Vagina (tissue), 2 donors: ENCODE results near the gene STPG2. TPM values are rescaled to one million over a fixed set of nuclear protein-coding genes. Genes with fewer than 3 reads are reported as not detected.

ENCODE experiments used
- DNase-seq, 2 donors: peaks; one replicate each; pipeline ENCODE4 v3.0.0-alpha.2; 2017; ENCODE audit errors: extremely low spot score in 2 of 2
- H3K27ac ChIP-seq: fragments of 200-600 bp; sonication (generic); one replicate; pipeline ENCODE4 v1.5.1; 2019
- H3K27me3 ChIP-seq: fragments of 200-600 bp; sonication (generic); one replicate; pipeline ENCODE4 v1.5.1; 2019
- H3K36me3 ChIP-seq, 2 donors: fragments of 200-600 bp; sonication (generic); one replicate each; pipeline ENCODE4 v1.5.1; 2017 to 2019
- H3K4me1 ChIP-seq: fragments of 200-600 bp; sonication (generic); one replicate; pipeline ENCODE4 v1.5.1; 2019
- H3K4me3 ChIP-seq, 2 donors: fragments of 200-600 bp; sonication (generic); 1 replicate in 1 of 2; 2 replicates in 1 of 2; pipeline ENCODE4 v1.5.1; 2016 to 2019
- H3K9me3 ChIP-seq: fragments of 200-600 bp; sonication (generic); one replicate; pipeline ENCODE4 v1.5.1; 2019
- CTCF ChIP-seq, 3 experiments: fragments of 450-650 bp in 2 of 3; fragments of 200-600 bp in 1 of 3; sonication (generic) in 1 of 3; IDR thresholded peaks; one replicate each; pipeline ENCODE4 v1.5.1; 2017 to 2019; ENCODE audit warnings: antibody characterized with exemption in 3 of 3, mild to moderate bottlenecking in 2 of 3, moderate library complexity in 2 of 3
- POLR2A ChIP-seq, 2 donors: fragments of 450-650 bp; IDR thresholded peaks; one replicate each; pipeline ENCODE4 v1.6.1; 2017; ENCODE audit warnings: antibody characterized with exemption in 2 of 2, mild to moderate bottlenecking in 2 of 2, moderate library complexity in 2 of 2
- POLR2AphosphoS5 ChIP-seq, 2 donors: sonication (generic); formaldehyde crosslinking; IDR thresholded peaks; one replicate each; pipeline ENCODE4 v1.9.0; 2017; ENCODE audit warnings: antibody characterized with exemption in 2 of 2, mild to moderate bottlenecking in 2 of 2, low read depth in 1 of 2; ENCODE audit not compliant: insufficient read depth in 1 of 2
- intact Hi-C: fragments of 100-400 bp; cut with DNase I; formaldehyde crosslinking; loops from one replicate; pipeline ENCODE4 v1.15.1; 2023
- total RNA-seq: library from RNA; depleted of rRNA; stranded (reverse); fragments of >200 nt; gene quantifications from one replicate; pipeline ENCODE4 v1.2.3, GENCODE V29; 2016

Gene STPG2
- total RNA-seq, 1 donor from 2014 or later = not detected

- intact Hi-C loops = no loop called here
- no peak for DNase-seq
- no peak overlapping the region for H3K4me3 ChIP-seq
- TF ChIP-seq POLR2AphosphoS5 (IDR thresholded peaks at IDR 0.05; ENCODE audit: insufficient read depth in 1 of 2, low read depth in 1 of 2) (no peak), POLR2A (IDR thresholded peaks at IDR 0.05) (no peak), CTCF (IDR thresholded peaks at IDR 0.05) (no peak)
- H3K36me3 ChIP-seq = no peaks in the 10 kb centered on the region
- no peaks in the 10 kb centered on the region for H3K4me1 ChIP-seq
- H3K9me3 ChIP-seq = no peaks in the 10 kb centered on the region
- no peaks in the 10 kb centered on the region for H3K27me3 ChIP-seq
- H3K27ac ChIP-seq = no peak overlapping the region
Measured at GRCh38 chr4:98113012-98113411, 30.3 kb downstream of the STPG2 start.

GRCh38 chr4:98110929-98111328 lies 32.3 kb downstream of the STPG2 start:
- no peak for DNase-seq
- TF ChIP-seq CTCF (IDR thresholded peaks at IDR 0.05) (no peak), POLR2AphosphoS5 (IDR thresholded peaks at IDR 0.05; ENCODE audit: insufficient read depth in 1 of 2, low read depth in 1 of 2) (no peak), POLR2A (IDR thresholded peaks at IDR 0.05) (no peak)
- Histone ChIP-seq H3K9me3 (no peaks in the 10 kb centered on the region), H3K4me3 (no peak overlapping the region), H3K36me3 (no peaks in the 10 kb centered on the region), H3K27me3 (no peaks in the 10 kb centered on the region), H3K4me1 (no peaks in the 10 kb centered on the region), H3K27ac (no peak overlapping the region)
- intact Hi-C loops = no loop called here

- Histone ChIP-seq H3K27ac (no peak overlapping the region), H3K27me3 (no peaks in the 10 kb centered on the region), H3K4me3 (no peak overlapping the region), H3K4me1 (no peaks in the 10 kb centered on the region), H3K9me3 (no peaks in the 10 kb centered on the region), H3K36me3 (no peaks in the 10 kb centered on the region)
- intact Hi-C loops = no loop called here
- DNase-seq = no peak
- TF ChIP-seq POLR2AphosphoS5 (IDR thresholded peaks at IDR 0.05; ENCODE audit: insufficient read depth in 1 of 2, low read depth in 1 of 2) = no peak
- TF ChIP-seq POLR2A (IDR thresholded peaks at IDR 0.05) = no peak
- no peak for TF ChIP-seq CTCF (IDR thresholded peaks at IDR 0.05)
Measured at GRCh38 chr4:98110214-98110613, 33.1 kb downstream of the STPG2 start.

GRCh38 chr4:98102660-98103059 lies 40.6 kb downstream of the STPG2 start:
- no peak overlapping the region for H3K4me3 ChIP-seq
- H3K27me3 ChIP-seq = no peaks in the 10 kb centered on the region
- no peak overlapping the region for H3K27ac ChIP-seq
- DNase-seq = no peak
- H3K4me1 ChIP-seq = no peaks in the 10 kb centered on the region
- intact Hi-C loops = no loop called here
- no peaks in the 10 kb centered on the region for H3K9me3 ChIP-seq
- no peak for TF ChIP-seq POLR2A (IDR thresholded peaks at IDR 0.05)
- TF ChIP-seq CTCF (IDR thresholded peaks at IDR 0.05) = no peak
- TF ChIP-seq POLR2AphosphoS5 (IDR thresholded peaks at IDR 0.05; ENCODE audit: insufficient read depth in 1 of 2, low read depth in 1 of 2) = no peak
- H3K36me3 ChIP-seq = no peaks in the 10 kb centered on the region

- Histone ChIP-seq H3K36me3 (no peaks in the 10 kb centered on the region), H3K27ac (no peak overlapping the region), H3K4me3 (no peak overlapping the region), H3K9me3 (no peaks in the 10 kb centered on the region), H3K4me1 (no peaks in the 10 kb centered on the region), H3K27me3 (no peaks in the 10 kb centered on the region)
- intact Hi-C loops = no loop called here
- no peak for TF ChIP-seq POLR2A (IDR thresholded peaks at IDR 0.05)
- TF ChIP-seq CTCF (IDR thresholded peaks at IDR 0.05) = no peak
- no peak for TF ChIP-seq POLR2AphosphoS5 (IDR thresholded peaks at IDR 0.05; ENCODE audit: insufficient read depth in 1 of 2, low read depth in 1 of 2)
- no peak for DNase-seq
Measured at GRCh38 chr4:98101988-98102387, 41.3 kb downstream of the STPG2 start.
